SH-SY5Y (cell line): ENCODE data around the gene ADARB2.

Source experiments
- GATA2 ChIP-seq: IDR thresholded peaks from 2 replicates; pipeline ENCODE4 v1.6.1; 2011; ENCODE audit warnings: mild to moderate bottlenecking, low read depth, low read length
- GATA3 ChIP-seq: IDR thresholded peaks from 2 replicates; pipeline ENCODE4 v1.6.1; 2011; ENCODE audit warnings: low read depth, mild to moderate bottlenecking, low read length, moderate library complexity

DNA sequence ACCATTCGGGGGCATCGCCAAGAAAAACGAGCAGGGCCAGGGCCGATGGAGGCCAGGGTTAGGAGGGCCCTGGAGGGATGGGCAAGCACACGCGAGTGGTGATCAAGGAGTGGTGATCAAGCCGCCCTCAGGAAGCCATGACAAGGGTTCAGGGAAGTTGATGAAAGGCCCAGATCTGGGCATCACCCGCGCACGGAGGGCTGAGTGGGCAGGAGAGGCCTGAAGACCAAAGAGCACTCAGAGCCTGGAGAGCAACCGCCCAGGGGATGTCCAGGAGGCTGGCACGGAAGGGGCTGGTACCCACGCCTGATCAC, 566.5 kb downstream of the ADARB2 start:
- no peak for TF ChIP-seq GATA3
- no peak for TF ChIP-seq GATA2
